Karpas-422 (cell line): Measurements from ENCODE around the gene GRM6. TPM values are rescaled to one million over a fixed set of nuclear protein-coding genes. Genes with fewer than 3 reads are reported as not detected.

ENCODE experiments used
- DNase-seq: peaks from one replicate; pipeline ENCODE4 v3.0.0-alpha.2; 2015
- H2AFZ ChIP-seq: fragments of 200-600 bp; sonication (generic); 2 replicates; pipeline ENCODE4 v1.6.1; 2014; ENCODE audit warnings: antibody characterized with exemption, low read length, mixed read lengths
- H3K27ac ChIP-seq: fragments of 200-600 bp; sonication (generic); 2 replicates; pipeline ENCODE4 v1.5.1; 2014; ENCODE audit warnings: mild to moderate bottlenecking, low read length, moderate library complexity
- H3K27me3 ChIP-seq: fragments of 200-600 bp; sonication (generic); 2 replicates; pipeline ENCODE4 v1.6.1; 2014; ENCODE audit warnings: low read length, mixed read lengths
- H3K36me3 ChIP-seq: fragments of 200-600 bp; sonication (generic); 2 replicates; pipeline ENCODE4 v1.6.1; 2014; ENCODE audit warnings: low read length, mixed read lengths; ENCODE audit not compliant: insufficient read depth
- H3K4me1 ChIP-seq: fragments of 200-600 bp; sonication (generic); 2 replicates; pipeline ENCODE4 v1.6.1; 2014; ENCODE audit warnings: mild to moderate bottlenecking, low read length, mixed read lengths
- H3K4me2 ChIP-seq: fragments of 200-600 bp; sonication (generic); 2 replicates; pipeline ENCODE4 v1.6.1; 2014; ENCODE audit warnings: low read length, low read depth, mild to moderate bottlenecking; ENCODE audit not compliant: poor library complexity, severe bottlenecking
- H3K4me3 ChIP-seq: fragments of 200-600 bp; sonication (generic); 2 replicates; pipeline ENCODE4 v1.5.1; 2014; ENCODE audit warnings: mild to moderate bottlenecking, antibody characterized with exemption, low read length, mixed read lengths
- H3K79me2 ChIP-seq: fragments of 200-600 bp; sonication (generic); 2 replicates; pipeline ENCODE4 v1.6.1; 2014; ENCODE audit warnings: mild to moderate bottlenecking, low read length, mixed read lengths
- H3K9ac ChIP-seq: fragments of 200-600 bp; sonication (generic); 2 replicates; pipeline ENCODE4 v1.6.0; 2014; ENCODE audit warnings: low read length
- H3K9me2 ChIP-seq: fragments of 200-600 bp; sonication (generic), shearing (Covaris generic); replicated peaks from 2 replicates; pipeline ENCODE4 v1.6.0; 2014; ENCODE audit warnings: mild to moderate bottlenecking, low read length, moderate library complexity; ENCODE audit not compliant: insufficient read depth
- H3K9me3 ChIP-seq: fragments of 300-700, 200-600 bp; sonication (generic); 2 replicates; pipeline ENCODE4 v1.6.1; 2014; ENCODE audit warnings: low read length, mixed read lengths
- H4K20me1 ChIP-seq: fragments of 200-600 bp; sonication (generic); 2 replicates; pipeline ENCODE4 v1.6.1; 2014; ENCODE audit warnings: mild to moderate bottlenecking, antibody characterized with exemption, low read length, low read depth; ENCODE audit not compliant: insufficient read depth
- total RNA-seq: library from RNA; depleted of rRNA; stranded (reverse); fragments of >200 nt; shearing (Covaris generic); gene quantifications from 2 replicates; pipeline ENCODE4 v1.2.3, GENCODE V29; 2014; ENCODE audit warnings: low replicate concordance

The GRM6 gene
- total RNA-seq, 1 experiment from 2014 or later, result not detected

GRCh38 chr5:178996156-178996555 lies 1.0 kb upstream of the GRM6 start:
- no peak for DNase-seq
- H3K27me3 ChIP-seq, result no peaks in the 10 kb centered on the region
- H3K4me2 ChIP-seq, result no peak overlapping the region

GRCh38 chr5:178995341-178995690 lies 196 bp upstream of the GRM6 start:
- DNase-seq, result no peak
- no peak overlapping the region for H3K4me3 ChIP-seq
- no peaks in the 10 kb centered on the region for H3K4me1 ChIP-seq
- H3K36me3 ChIP-seq, result no peaks in the 10 kb centered on the region
- no peaks in the 10 kb centered on the region for H3K9me2 ChIP-seq
- H3K9ac ChIP-seq, result no peak overlapping the region
- H3K27me3 ChIP-seq, result no peaks in the 10 kb centered on the region
- no peak overlapping the region for H3K4me2 ChIP-seq
- H2AFZ ChIP-seq, result no peak overlapping the region
- H3K9me3 ChIP-seq, result no peaks in the 10 kb centered on the region
- H3K27ac ChIP-seq, result no peak overlapping the region
- H3K79me2 ChIP-seq, result no peaks in the 10 kb centered on the region
- H4K20me1 ChIP-seq, result no peaks in the 10 kb centered on the region

More at GRCh38 chr5:178996156-178996555, 1.0 kb upstream of the GRM6 start:
- no peaks in the 10 kb centered on the region for H3K9me2 ChIP-seq
- no peak overlapping the region for H3K27ac ChIP-seq
- no peaks in the 10 kb centered on the region for H3K4me1 ChIP-seq
- no peaks in the 10 kb centered on the region for H4K20me1 ChIP-seq
- no peaks in the 10 kb centered on the region for H3K79me2 ChIP-seq
- H3K36me3 ChIP-seq, result no peaks in the 10 kb centered on the region
- H2AFZ ChIP-seq, result no peak overlapping the region
- H3K4me3 ChIP-seq, result no peak overlapping the region
- H3K9ac ChIP-seq, result no peak overlapping the region
- no peaks in the 10 kb centered on the region for H3K9me3 ChIP-seq

- Histone ChIP-seq H3K9me2 (no peaks in the 10 kb centered on the region), H3K9ac (no peak overlapping the region), H2AFZ (no peak overlapping the region), H3K27me3 (no peaks in the 10 kb centered on the region), H3K27ac (no peak overlapping the region), H3K36me3 (no peaks in the 10 kb centered on the region), H3K9me3 (no peaks in the 10 kb centered on the region), H3K4me2 (no peak overlapping the region), H3K4me1 (no peaks in the 10 kb centered on the region), H3K4me3 (no peak overlapping the region), H4K20me1 (no peaks in the 10 kb centered on the region), H3K79me2 (no peaks in the 10 kb centered on the region)
- DNase-seq, result no peak
Measured at GRCh38 chr5:178993955-178994579, 1.1 kb downstream of the GRM6 start.

GRCh38 chr5:178993236-178993765 lies 1.8 kb downstream of the GRM6 start:
- Histone ChIP-seq H3K9me2 (no peaks in the 10 kb centered on the region), H4K20me1 (no peaks in the 10 kb centered on the region), H3K9ac (no peak overlapping the region), H3K9me3 (no peaks in the 10 kb centered on the region), H3K79me2 (no peaks in the 10 kb centered on the region), H3K27ac (no peak overlapping the region), H3K4me3 (no peak overlapping the region), H3K36me3 (no peaks in the 10 kb centered on the region), H3K27me3 (no peaks in the 10 kb centered on the region), H3K4me1 (no peaks in the 10 kb centered on the region), H3K4me2 (no peak overlapping the region), H2AFZ (no peak overlapping the region)
- no peak for DNase-seq

- H3K36me3 ChIP-seq, result no peaks in the 10 kb centered on the region
- no peak overlapping the region for H3K4me2 ChIP-seq
- H3K4me1 ChIP-seq, result no peaks in the 10 kb centered on the region
- H2AFZ ChIP-seq, result no peak overlapping the region
- no peak overlapping the region for H3K9ac ChIP-seq
- no peak for DNase-seq
- no peak overlapping the region for H3K27ac ChIP-seq
- no peaks in the 10 kb centered on the region for H3K27me3 ChIP-seq
- H4K20me1 ChIP-seq, result no peaks in the 10 kb centered on the region
- no peaks in the 10 kb centered on the region for H3K9me3 ChIP-seq
- no peaks in the 10 kb centered on the region for H3K9me2 ChIP-seq
- no peak overlapping the region for H3K4me3 ChIP-seq
- no peaks in the 10 kb centered on the region for H3K79me2 ChIP-seq
Measured at GRCh38 chr5:178992291-178992895, 2.7 kb downstream of the GRM6 start.

- no peaks in the 10 kb centered on the region for H3K9me2 ChIP-seq
- H3K4me1 ChIP-seq, result no peaks in the 10 kb centered on the region
- no peaks in the 10 kb centered on the region for H3K36me3 ChIP-seq
- H3K27ac ChIP-seq, result no peak overlapping the region
- no peak for DNase-seq
- H3K27me3 ChIP-seq, result no peaks in the 10 kb centered on the region
- no peaks in the 10 kb centered on the region for H3K79me2 ChIP-seq
- H3K9ac ChIP-seq, result no peak overlapping the region
- no peak overlapping the region for H2AFZ ChIP-seq
- no peaks in the 10 kb centered on the region for H4K20me1 ChIP-seq
- no peak overlapping the region for H3K4me3 ChIP-seq
- H3K4me2 ChIP-seq, result no peak overlapping the region
- no peaks in the 10 kb centered on the region; the same call in 1 of the 2 replicates for H3K9me3 ChIP-seq
Measured at GRCh38 chr5:178991190-178992145, 3.7 kb downstream of the GRM6 start.

GRCh38 chr5:178990491-178990890 lies 4.6 kb downstream of the GRM6 start:
- no peaks in the 10 kb centered on the region for H4K20me1 ChIP-seq
- H3K9ac ChIP-seq, result no peak overlapping the region
- H3K79me2 ChIP-seq, result no peaks in the 10 kb centered on the region
- H3K4me2 ChIP-seq, result no peak overlapping the region
- peaks cover 5% of the 10 kb centered on the region; the same call in 1 of the 2 replicates for H3K9me3 ChIP-seq
- H3K4me1 ChIP-seq, result no peaks in the 10 kb centered on the region
- H3K9me2 ChIP-seq, result no peaks in the 10 kb centered on the region
- H2AFZ ChIP-seq, result no peak overlapping the region
- H3K27me3 ChIP-seq, result no peaks in the 10 kb centered on the region
- H3K27ac ChIP-seq, result no peak overlapping the region
- no peak for DNase-seq
- no peak overlapping the region for H3K4me3 ChIP-seq
- no peaks in the 10 kb centered on the region for H3K36me3 ChIP-seq

- Histone ChIP-seq H3K9me3 (peaks cover 8% of the 10 kb centered on the region; the same call in 1 of the 2 replicates), H3K36me3 (no peaks in the 10 kb centered on the region), H2AFZ (no peak overlapping the region), H4K20me1 (no peaks in the 10 kb centered on the region), H3K27ac (no peak overlapping the region), H3K9ac (no peak overlapping the region), H3K4me2 (no peak overlapping the region), H3K4me1 (no peaks in the 10 kb centered on the region), H3K9me2 (no peaks in the 10 kb centered on the region), H3K79me2 (no peaks in the 10 kb centered on the region), H3K27me3 (no peaks in the 10 kb centered on the region), H3K4me3 (no peak overlapping the region)
- DNase-seq, result no peak
Measured at GRCh38 chr5:178989311-178989710, 5.8 kb downstream of the GRM6 start.
